ENCODE results near the gene RETREG1.

Gene RETREG1

DNA sequence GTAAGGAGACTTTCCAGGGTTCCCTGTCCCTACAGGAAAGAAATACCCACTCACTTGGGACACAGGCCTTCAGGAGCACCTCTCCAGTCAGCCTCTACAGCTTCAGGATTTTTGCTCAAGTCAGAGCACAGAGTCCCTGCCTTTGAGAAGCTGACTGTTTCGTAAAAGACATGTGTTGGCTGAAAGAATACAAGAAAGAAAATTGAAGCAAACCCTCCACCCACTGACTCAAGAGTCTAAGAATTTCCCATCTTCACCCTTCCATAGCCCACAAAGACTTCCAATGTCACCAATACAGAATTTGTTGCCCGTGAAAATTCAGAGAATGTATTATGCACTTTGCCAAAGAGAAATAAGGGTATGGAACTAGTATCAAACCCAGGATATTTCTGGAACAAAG lies 98.2 kb downstream of the RETREG1 start:
- CTCF ChIA-PET: no interaction called here
- TF ChIP-seq, protein P1, sequence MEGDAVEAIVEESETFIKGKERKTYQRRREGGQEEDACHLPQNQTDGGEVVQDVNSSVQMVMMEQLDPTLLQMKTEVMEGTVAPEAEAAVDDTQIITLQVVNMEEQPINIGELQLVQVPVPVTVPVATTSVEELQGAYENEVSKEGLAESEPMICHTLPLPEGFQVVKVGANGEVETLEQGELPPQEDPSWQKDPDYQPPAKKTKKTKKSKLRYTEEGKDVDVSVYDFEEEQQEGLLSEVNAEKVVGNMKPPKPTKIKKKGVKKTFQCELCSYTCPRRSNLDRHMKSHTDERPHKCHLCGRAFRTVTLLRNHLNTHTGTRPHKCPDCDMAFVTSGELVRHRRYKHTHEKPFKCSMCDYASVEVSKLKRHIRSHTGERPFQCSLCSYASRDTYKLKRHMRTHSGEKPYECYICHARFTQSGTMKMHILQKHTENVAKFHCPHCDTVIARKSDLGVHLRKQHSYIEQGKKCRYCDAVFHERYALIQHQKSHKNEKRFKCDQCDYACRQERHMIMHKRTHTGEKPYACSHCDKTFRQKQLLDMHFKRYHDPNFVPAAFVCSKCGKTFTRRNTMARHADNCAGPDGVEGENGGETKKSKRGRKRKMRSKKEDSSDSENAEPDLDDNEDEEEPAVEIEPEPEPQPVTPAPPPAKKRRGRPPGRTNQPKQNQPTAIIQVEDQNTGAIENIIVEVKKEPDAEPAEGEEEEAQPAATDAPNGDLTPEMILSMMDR (IDR thresholded peaks at IDR 0.05; ENCODE audit: control extremely low read depth, extremely low read depth, low read depth, missing control alignments): no peak
- no peak for DNase-seq (ENCODE audit: extremely low spot score)
- POLR2A ChIA-PET: no interaction called here

DNA sequence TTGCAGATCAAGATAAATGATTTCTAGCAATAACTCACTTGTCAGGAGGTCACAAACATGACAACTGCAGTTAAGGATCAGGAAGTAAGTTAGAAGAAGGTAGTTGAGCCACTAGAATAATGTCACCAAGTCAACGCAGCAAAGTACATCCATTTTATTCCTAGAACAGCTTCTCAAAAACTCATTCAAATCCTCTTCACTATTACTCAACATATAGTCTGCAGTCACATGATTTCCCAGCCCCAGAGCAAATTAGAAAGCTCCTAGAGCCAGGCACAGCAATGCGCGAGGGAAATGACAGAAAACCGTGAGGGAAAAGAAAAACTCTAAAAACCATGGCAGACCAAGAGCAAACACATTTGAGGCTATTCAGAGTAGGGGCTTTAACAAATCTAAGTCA lies 101.3 kb downstream of the RETREG1 start:
- DNase-seq (ENCODE audit: extremely low spot score): no peak
- TF ChIP-seq, protein P1 (IDR thresholded peaks at IDR 0.05; ENCODE audit: control extremely low read depth, extremely low read depth, low read depth, missing control alignments): no peak
- CTCF ChIA-PET: no interaction called here
- POLR2A ChIA-PET: no interaction called here

DNA sequence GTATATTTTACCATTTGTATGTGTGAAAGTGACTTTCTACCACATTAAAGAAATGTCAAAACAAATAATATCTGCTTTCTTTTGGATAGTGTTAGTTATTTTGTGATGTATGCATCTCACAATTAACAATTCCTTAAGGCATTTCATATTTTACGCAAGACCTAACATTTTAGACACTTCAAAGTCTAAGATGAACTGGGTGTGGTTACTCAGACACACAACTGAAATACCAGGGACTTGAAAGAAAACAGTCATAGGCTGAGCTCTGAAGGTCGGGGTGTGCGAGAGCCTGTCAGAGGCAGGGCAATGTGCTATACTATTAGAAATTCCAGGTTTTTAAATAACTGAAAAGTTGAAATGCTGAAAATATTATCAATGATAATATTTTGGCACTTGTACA lies 106.7 kb downstream of the RETREG1 start:
- ChIA-PET POLR2A (no interaction called here), CTCF (interaction anchor here (0.9 kb wide), 1 partner anchor 36 kb away, joined by 3 read pairs; no protein-coding TSS in a partner anchor)
- DNase-seq (ENCODE audit: extremely low spot score): no peak
- TF ChIP-seq, protein P1 (IDR thresholded peaks at IDR 0.05; ENCODE audit: control extremely low read depth, extremely low read depth, low read depth, missing control alignments): no peak

DNA sequence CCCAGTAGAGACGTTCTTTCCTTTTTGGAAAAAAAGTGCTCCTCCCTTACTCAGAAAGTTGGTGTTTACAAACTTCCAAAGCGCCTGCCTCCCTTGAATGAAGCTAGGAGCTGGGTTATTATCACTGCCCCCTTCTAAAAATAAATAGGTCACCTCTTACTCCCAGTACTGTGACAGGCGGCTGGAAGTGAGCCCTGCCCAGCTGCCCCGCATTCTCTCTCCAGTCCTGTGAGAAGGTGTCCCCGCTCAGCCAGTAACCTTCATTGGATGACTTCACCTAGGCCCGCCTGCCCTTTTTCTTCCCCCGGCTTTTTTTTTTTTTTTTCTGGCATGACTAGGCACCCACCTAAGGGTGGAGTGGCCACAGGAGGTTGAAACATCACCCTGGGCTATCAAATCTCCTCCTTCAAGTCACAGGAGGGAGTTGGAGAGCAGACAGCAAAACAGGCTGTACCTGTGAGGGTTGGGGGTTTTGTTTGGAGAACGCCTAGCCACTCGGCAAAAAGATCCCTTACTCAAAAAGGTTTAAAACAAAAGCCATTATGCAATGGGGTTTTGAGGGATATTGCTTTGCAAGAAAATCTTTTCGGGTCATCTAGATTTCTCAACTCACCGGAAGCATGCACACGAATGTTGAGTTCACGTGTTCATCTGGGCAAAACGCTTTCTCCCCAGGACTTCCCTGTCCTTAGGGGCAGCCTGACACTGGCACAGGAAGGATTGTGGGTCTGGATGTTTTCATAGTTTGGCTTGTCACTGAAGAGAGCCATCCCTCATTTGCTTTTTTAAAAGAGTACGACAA lies 107.9 kb downstream of the RETREG1 start:
- DNase-seq (ENCODE audit: extremely low spot score): no peak
- TF ChIP-seq, protein P1 (IDR thresholded peaks at IDR 0.05; ENCODE audit: control extremely low read depth, extremely low read depth, low read depth, missing control alignments): no peak
- ChIA-PET POLR2A (no interaction called here), CTCF (interaction anchor here (0.9 kb wide), 1 partner anchor 35 kb away, joined by 3 read pairs; no protein-coding TSS in a partner anchor)

DNA sequence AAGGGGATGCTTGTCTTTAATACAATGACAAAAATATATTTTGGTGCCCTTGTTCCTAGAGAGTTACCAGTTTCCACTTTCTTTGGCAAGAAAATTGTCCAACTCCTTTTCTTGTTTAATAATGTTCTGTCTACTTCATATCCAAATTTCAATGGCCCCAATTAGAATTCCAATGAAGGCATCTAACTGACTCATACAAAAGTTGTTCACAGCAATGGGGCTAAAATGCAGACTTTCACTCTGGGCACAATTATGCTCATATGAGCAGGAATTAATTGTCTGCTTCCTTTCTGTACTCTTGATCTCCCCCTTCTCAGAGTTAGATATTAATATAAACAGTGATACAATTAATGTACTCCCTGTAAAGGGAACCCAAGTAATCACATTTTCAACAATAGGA lies 109.1 kb downstream of the RETREG1 start:
- CTCF ChIA-PET: no interaction called here
- TF ChIP-seq, protein P1 (IDR thresholded peaks at IDR 0.05; ENCODE audit: control extremely low read depth, extremely low read depth, low read depth, missing control alignments): no peak
- POLR2A ChIA-PET: no interaction called here
- DNase-seq (ENCODE audit: extremely low spot score): no peak

DNA sequence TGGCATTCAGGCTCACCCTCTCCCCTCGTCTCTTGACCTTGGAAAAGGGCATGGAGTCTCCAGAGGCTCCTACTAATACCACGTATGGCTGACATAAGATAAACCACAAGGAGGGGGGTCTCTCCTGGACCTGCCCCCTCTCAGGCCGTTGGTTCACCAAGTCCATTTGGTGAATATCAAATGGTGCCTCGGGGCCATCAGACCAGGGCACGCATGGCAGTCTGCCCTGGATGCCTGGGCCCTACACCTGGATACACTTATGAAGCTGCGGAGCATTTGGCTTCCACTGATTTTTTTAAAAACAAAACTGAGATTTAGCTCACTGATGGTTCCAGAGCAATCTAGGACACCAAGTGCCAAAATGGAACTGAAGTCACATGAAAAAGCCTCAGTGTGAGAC lies 110.9 kb downstream of the RETREG1 start:
- POLR2A ChIA-PET: no interaction called here
- DNase-seq (ENCODE audit: extremely low spot score): no peak
- CTCF ChIA-PET: interaction anchor here (0.8 to 2.1 kb wide), 3 partner anchors 16 to 45 kb away, joined by 3 to 7 read pairs (median 3); no protein-coding TSS in a partner anchor
- TF ChIP-seq, protein P1 (IDR thresholded peaks at IDR 0.05; ENCODE audit: control extremely low read depth, extremely low read depth, low read depth, missing control alignments): no peak
